ENCODE results near the gene CLASP1.

DNA sequence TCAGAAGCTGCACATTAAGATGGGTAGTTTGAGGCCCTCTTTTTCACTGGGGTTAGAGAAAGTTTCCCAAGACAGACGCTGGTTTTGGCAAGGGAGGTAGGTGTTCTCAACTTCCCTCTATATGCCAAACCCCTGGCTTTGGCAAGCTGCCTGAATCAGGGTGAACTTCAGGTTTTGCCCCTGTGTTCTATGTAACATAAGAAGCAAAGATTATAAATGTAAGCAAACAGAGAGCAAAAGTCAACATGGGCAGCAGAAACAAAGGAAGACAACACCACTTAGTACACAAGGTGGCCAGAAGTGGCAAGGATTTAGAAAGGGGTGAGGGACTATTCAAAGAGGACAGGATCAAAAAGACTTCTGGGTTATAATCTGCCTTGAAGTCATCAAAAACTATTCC lies 293.8 kb downstream of the CLASP1 start:
- no peak for TF ChIP-seq EZH2 (IDR thresholded peaks at IDR 0.05; ENCODE audit: low read length)
- no peak for TF ChIP-seq CTCF (optimal IDR thresholded peaks at IDR 0.05 in 1 of 3, IDR thresholded peaks at IDR 0.05 in 1 of 3, conservative IDR thresholded peaks at IDR 0.05 in 1 of 3; ENCODE audit: extremely low read depth in 1 of 3, insufficient read depth in 2 of 3, low read length in 3 of 3)

All from keratinocyte (primary cell).